AG09319 (cell line): ENCODE results near the gene MGME1.

Experiments used
- DNase-seq: peaks from one replicate; pipeline ENCODE4 v3.0.0-alpha.2; 2010; ENCODE audit warnings: low read depth; ENCODE audit errors: extremely low read depth
- TF ChIP-seq, protein P1 (sequence below): IDR thresholded peaks from 2 replicates; pipeline ENCODE4 v1.5.1; 2011; ENCODE audit warnings: low read depth, mild to moderate bottlenecking, inconsistent platforms, low read length, moderate library complexity

The MGME1 gene

DNA sequence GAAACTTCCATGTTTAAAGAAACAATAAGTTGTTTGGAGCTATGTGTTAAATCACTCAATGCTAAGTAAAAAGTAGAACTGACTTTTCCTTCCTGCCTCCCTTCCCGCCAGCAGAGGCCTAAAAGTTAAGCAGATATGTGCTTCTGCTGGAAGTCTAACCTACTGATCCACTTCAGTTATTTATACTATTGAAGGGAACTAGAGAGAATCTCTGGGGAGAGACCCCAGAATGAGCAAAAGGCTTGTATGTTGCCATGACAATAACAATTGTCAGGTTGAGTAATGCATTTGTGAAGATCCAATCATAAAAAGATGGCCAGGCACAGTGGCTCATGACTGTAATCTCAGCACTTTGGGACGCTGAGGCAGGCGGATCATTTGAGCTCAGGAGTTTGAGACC is 24.7 kb downstream of the MGME1 start:
- TF ChIP-seq, protein P1, sequence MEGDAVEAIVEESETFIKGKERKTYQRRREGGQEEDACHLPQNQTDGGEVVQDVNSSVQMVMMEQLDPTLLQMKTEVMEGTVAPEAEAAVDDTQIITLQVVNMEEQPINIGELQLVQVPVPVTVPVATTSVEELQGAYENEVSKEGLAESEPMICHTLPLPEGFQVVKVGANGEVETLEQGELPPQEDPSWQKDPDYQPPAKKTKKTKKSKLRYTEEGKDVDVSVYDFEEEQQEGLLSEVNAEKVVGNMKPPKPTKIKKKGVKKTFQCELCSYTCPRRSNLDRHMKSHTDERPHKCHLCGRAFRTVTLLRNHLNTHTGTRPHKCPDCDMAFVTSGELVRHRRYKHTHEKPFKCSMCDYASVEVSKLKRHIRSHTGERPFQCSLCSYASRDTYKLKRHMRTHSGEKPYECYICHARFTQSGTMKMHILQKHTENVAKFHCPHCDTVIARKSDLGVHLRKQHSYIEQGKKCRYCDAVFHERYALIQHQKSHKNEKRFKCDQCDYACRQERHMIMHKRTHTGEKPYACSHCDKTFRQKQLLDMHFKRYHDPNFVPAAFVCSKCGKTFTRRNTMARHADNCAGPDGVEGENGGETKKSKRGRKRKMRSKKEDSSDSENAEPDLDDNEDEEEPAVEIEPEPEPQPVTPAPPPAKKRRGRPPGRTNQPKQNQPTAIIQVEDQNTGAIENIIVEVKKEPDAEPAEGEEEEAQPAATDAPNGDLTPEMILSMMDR = no peak
- no peak for DNase-seq

DNA sequence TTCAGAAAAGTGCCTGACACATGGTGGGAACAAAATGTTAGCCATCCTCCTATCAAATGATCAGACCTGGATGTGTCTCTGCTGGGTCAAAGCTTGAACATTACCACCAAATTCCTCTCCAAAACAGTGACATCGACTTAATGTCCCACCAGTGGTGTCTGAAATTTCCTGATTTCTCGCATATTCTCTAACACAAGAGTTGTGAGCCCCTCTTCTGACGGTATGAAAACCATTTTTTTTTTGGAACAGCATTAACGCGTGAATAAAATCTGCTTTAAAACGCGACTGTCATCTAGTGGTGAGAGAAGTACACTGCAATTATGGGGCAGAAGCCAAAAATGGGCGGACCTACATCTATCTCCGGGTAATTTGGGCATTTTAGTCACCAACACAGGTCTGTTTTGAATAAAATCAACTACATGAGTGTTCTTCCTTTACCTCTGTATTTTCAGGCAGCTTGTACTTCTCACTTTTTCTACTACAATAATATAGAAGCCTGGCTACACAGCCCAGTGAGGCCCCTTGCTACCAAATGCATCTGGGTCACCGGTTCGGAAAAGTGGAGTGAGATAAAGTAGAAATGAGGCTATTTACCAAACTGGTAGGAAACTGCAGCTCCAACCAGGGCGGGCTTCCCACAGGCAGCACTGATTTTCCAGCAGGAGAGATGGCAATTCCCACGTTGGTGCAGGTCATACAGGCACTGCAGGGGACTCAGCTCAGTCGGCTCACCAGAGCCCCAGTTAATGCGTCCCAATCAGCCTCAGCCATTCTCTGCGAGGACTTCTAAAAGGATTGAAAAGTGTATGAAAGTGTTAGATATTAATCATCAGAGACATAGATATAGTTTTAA is 27.4 kb downstream of the MGME1 start:
- TF ChIP-seq, protein P1 = no peak; the same call in none of the 2 replicates
- DNase-seq = peak; percentile 32

DNA sequence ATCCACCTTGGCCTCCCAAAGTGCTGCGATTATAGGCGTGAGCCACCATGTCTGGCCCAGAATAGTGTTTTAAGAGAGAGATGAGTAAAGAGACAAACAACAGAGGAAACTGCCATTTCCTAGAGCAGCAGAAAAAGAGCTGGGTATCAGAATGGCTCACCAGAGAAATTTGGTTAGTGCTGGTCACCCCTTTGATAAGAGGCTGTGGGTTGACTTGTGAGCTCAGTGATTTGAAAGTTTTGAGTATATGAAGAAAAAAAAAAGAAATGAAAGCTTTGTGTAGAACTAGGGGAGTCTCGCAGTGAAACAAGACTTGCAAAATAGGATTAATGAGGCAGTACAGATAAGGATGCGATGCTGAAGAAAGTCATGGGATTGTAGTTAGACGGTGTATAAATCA is 29.6 kb downstream of the MGME1 start:
- no peak for DNase-seq
- TF ChIP-seq, protein P1 = no peak

DNA sequence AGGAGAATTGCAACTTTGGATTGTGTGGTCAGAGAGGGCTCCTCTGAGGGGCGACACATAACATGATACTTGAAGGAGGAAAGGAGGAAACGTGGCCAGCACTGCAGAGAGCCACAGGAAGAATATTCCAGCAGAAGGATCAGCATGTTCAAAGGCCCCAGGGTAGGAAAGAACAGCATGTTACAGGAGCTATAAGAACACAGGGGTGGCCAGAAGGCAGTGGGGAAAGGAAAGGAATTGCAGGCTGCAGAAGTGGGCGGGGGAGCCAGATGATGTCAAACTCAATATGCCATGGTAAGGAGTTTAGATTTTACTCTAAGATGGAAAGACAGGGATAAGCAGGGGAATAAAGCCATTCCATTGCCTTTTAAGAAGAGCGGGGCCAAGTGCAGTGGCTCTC is 30.7 kb downstream of the MGME1 start:
- TF ChIP-seq, protein P1 = no peak
- no peak for DNase-seq

DNA sequence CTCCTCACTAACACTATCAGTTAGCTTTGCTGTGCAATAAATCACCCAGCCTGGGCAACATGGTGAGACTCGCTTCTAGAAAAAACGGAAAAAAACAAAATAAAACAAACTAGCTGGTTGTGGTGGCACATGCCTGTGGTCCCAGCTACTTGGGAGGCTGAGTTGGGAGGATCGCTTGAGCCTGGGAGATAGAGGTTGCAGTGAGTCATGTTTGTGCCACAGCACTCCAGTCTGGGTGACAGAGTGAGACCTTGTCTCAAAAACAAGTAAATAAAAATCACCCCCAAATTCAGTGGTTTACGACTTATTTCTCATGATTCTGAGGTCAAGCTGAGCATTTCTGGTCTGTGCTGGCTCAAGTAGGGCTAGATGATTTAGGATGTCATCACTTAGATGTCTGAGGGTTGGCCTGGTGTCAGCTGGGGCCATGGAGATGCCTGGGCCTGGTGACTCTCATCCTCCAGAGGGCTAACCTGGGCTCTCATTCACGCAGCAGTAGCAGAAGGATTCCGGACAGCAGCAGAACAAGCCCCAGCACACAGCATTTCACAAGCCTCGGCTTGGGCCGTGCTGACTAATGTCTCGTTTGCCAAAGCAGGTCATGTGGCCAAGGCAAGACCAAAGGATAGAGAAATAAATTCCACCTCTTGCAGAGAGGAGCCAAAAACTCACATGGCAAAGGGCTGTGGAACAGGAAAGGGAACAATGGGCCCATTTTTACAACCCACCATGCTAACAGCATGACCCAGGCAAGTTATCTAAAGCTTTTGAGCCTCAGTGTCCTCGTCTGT is 32.5 kb downstream of the MGME1 start:
- TF ChIP-seq, protein P1 = no peak
- peak; percentile 46 for DNase-seq

DNA sequence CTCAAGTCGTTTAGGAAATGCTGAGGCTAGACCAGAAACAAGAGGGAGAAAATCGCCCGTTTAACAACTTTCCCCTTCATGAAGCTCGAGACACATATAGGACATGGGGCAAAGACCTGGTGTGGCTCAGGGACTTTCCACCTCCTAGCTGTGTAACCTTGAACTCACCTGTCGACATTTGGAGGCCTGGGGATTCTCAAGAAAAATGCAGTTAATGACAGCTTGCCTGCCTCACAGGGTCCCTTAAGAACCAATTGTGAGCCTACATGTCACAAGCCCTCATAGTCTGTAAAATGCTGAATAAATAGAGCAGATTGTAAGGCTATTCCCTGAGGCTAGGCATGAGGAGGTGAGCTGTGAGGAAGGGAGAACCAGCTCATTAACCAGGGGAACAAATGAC is 35.1 kb downstream of the MGME1 start:
- TF ChIP-seq, protein P1 = no peak
- no peak for DNase-seq
